NCI-H510A (cell line): Measurements from ENCODE around the gene ASIC4.

ENCODE experiments used
- DNase-seq: peaks from one replicate; lab custom pipeline; 2025; lab: John Stamatoyannopoulos, UW

Gene ASIC4

GRCh38 chr2:219552382-219553167, 38.3 kb downstream of the ASIC4 start:
- peak; percentile 82 for DNase-seq

- DNase-seq: no peak
These were observed 38.8 kb downstream of the ASIC4 start for GRCh38 chr2:219553168-219553417.

- DNase-seq: no peak
These were observed 39.2 kb downstream of the ASIC4 start for GRCh38 chr2:219553463-219553963.

- no peak for DNase-seq
These were observed 40.1 kb downstream of the ASIC4 start for GRCh38 chr2:219554350-219554749.

- no peak for DNase-seq
These were observed 41.7 kb downstream of the ASIC4 start for GRCh38 chr2:219555956-219556355.

GRCh38 chr2:219556413-219556812, 42.1 kb downstream of the ASIC4 start:
- DNase-seq: no peak

GRCh38 chr2:219557320-219557719, 43.0 kb downstream of the ASIC4 start:
- DNase-seq: no peak

GRCh38 chr2:219557791-219558785, 43.8 kb downstream of the ASIC4 start:
- DNase-seq: no peak

- DNase-seq: no peak
These were observed 45.1 kb downstream of the ASIC4 start for GRCh38 chr2:219559156-219559915.

- DNase-seq: no peak
These were observed 46.0 kb downstream of the ASIC4 start for GRCh38 chr2:219560037-219560892.

- no peak for DNase-seq
These were observed 46.6 kb downstream of the ASIC4 start for GRCh38 chr2:219560893-219561178.

GRCh38 chr2:219561179-219562048, 47.1 kb downstream of the ASIC4 start:
- DNase-seq: no peak

GRCh38 chr2:219562049-219563020, 48.1 kb downstream of the ASIC4 start:
- DNase-seq: no peak

- no peak for DNase-seq
These were observed 49.1 kb downstream of the ASIC4 start for GRCh38 chr2:219563271-219563928.

- DNase-seq: no peak
These were observed 51.1 kb downstream of the ASIC4 start for GRCh38 chr2:219565130-219566080.

- no peak for DNase-seq
These were observed 52.4 kb downstream of the ASIC4 start for GRCh38 chr2:219566640-219567039.

GRCh38 chr2:219567131-219567530, 52.8 kb downstream of the ASIC4 start:
- no peak for DNase-seq
